Activated CD4-positive, CD25-positive, alpha-beta regulatory T cell treated with anti-CD3 and anti-CD28 coated beads, Interleukin-2, amount 50 U/mL, for 72 hours (primary cell): ENCODE measurements around the gene MYF6.

Source experiments
- DNase-seq: peaks from one replicate; pipeline ENCODE4 v3.0.0; 2021

MYF6 gene

GRCh38 chr12:80708259-80708974, 983 bp downstream of the MYF6 start:
- DNase-seq: no peak

DNA sequence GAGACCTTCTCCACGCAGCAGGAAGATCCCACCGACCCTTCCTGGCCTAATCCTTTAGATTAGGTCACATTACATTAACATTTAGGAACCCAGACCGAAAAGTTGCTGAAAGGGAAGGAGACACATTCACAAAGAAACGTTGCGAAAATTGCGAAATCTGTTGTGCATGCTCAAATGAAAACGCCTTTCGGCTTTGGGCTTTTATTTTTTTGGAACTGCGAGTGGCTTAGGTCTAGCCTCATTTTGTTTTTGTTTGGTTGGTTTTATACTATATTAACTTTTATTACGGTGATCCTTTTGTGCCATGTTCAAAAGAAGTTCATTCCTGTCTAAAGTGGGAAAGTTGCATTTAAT, 1.5 kb downstream of the MYF6 start:
- no peak for DNase-seq

DNA sequence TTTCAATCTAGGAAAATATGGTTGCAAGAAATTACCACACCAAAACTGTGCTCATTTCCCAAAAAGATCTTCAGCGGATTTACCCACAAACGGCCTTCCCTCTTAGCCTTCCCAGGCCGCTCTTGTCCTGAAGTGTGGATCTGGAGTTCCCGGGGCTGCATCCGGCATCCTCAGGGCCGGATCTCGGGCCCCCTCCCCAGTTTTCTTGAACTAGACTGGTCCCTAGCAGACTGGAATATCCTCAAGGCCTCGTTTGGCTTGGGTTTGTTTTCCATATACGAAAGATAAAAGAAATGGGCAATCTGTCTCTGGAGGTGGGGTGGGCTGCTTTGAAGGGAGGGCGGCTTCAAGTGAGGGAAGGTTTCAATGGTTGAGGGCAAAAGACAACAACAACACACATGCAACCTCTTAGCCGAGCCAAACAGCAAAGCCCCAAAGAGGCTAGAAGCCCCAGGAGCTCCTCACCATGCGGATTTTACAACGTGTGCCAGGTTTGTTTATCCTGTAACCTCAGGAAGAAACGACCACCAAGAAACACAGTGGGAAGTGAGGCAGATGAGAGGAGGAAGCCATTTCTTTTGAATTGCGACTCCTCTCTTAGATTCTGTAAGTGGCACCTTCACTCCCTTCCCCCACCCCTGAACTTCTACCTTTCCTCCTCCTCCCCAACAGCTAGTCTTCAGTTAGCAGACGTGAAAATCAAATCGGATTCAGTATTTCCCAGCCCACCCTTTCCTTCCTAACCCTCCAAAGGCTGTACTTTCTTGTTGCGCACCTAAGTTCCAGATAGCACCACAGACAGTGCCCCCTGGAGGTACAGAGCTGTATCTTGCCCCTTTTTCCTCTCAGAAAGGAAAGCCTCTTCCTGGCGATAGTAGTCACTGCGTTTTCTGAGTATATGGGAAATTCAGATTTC, 2.6 kb downstream of the MYF6 start:
- DNase-seq: no peak

GRCh38 chr12:80710727-80711449, 3.5 kb downstream of the MYF6 start:
- DNase-seq: no peak

- no peak for DNase-seq
These were observed 4.4 kb downstream of the MYF6 start for GRCh38 chr12:80711866-80712265.

DNA sequence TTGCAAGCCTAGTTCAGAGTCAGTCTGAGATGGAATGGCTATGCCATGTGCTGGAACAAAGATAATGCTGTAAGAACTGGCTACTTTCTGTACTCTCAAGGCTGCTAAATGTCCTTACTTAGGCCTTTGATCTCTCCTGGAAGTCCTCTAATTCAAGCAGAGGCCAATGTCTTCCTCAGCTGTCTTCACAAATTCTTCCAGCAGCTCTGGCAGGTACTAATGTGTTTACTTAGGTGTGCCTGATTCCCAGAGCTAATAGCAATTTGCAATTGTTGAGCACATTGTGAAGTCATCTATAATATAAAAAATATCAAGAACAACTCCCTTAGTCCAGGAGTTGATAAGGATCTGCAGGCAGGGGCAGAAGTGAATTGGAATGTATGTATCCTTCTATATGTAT, 5.4 kb downstream of the MYF6 start:
- DNase-seq: no peak

- DNase-seq: no peak
These were observed 6.0 kb downstream of the MYF6 start for GRCh38 chr12:80713419-80713818.

DNA sequence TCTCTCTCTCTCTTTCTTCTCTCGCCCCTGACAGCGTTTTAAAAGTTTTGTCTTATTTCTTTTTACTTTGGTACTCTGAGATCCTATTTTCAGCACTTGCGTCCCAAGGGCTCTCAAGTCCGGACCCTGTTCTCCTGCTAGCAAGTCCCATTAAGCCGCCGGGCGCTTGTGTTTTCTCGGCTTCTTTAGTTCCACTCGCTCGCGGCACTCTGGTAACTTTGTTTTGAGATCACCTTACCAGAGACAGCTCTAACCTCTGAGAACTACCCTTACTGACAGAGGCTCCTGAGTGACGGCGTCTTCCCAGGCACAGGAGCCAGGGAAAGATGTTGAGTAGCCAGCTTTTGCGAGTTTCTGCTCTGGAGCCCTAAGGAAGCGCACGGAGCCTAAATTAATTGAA, 6.6 kb downstream of the MYF6 start:
- no peak for DNase-seq

DNA sequence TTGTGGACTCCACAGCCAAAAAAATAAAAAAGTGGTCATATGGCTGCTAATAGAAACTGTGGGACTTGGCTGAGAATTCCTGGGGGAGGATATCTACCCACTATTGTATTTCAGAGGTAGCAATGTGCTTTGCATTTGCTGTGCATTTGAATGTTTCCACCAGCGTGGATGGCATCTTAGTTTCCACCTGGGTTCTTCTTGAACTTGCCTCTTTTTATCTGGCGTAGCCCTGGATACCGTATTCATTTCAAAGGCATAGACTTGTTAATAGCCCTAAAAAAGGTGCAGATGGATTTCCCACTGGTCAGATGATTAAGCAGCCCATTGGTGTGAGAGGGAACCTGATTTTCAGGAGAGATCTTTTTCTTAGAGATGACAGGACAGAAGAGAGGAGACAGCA, 7.4 kb downstream of the MYF6 start:
- no peak for DNase-seq

DNA sequence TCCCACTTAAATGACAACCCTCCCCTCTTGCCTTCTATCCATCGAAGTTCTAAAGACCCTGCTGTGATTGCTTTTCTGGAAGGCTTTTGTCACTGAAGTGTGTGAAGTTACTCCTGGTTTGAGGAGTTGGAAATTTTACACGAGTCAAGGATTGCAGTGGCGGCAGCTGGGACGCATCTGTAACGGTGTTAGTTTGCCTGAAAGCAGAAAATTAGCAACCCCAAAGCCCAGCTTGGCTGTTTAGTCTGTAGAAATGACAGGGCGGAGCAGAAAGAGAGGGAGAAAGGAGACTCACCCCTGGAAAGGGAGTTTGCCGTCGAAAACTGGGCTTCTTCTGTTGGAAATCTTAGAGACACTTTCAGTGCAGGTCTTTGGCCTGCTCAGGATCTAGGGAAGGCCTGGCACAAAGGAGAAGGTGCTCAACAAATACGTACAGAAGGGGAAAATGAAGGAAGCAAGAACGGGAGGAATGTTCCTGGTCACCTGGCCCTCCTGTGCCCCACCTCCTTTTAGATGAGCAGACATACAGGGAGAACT, 8.3 kb downstream of the MYF6 start:
- DNase-seq: no peak

DNA sequence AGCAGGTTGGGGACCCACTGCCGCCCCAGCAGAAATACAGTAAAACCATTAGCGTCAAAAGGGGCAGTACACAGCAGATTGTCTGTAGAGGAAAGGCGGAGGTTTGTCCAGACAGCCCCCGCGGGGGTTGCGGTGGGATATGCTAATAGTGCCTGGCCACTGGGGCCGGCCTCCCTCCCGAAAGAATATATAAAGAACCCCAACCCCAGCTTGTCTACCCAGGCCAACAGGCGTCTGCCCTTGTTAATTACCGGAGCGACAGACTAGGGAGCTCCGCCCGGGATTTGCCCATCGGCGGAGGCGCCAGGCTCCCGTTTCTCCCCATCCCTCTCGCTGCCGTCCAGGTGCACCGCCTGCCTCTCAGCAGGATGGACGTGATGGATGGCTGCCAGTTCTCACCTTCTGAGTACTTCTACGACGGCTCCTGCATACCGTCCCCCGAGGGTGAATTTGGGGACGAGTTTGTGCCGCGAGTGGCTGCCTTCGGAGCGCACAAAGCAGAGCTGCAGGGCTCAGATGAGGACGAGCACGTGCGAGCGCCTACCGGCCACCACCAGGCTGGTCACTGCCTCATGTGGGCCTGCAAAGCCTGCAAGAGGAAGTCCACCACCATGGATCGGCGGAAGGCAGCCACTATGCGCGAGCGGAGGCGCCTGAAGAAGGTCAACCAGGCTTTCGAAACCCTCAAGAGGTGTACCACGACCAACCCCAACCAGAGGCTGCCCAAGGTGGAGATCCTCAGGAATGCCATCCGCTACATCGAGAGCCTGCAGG, 9.4 kb downstream of the MYF6 start, which contains the start of gene MYF5:
TSS of gene MYF5 (plus strand) at position 217 of the 774 bp plus-strand sequence. CDS start at position 369, 152 bp downstream.
- DNase-seq: no peak

DNA sequence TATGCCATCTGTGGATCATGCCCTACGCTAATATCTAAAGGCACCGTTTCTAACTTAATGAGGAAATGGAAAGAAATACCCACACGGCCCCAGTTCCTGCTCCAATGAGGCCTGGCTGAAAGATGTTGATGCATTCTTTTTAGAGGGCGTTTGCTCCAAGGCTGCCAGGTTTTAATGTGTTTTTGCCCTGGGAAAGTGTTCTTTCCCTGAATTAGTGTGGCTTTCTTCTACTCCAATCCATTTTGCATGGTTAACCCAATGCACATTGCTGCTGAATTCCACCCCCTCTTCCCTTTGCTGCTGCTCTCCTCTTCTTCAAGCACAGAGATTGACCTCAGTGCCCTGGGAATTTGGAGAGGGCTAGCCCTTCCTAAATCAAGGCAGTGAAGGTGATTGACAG, 10.4 kb downstream of the MYF6 start:
- no peak for DNase-seq

DNA sequence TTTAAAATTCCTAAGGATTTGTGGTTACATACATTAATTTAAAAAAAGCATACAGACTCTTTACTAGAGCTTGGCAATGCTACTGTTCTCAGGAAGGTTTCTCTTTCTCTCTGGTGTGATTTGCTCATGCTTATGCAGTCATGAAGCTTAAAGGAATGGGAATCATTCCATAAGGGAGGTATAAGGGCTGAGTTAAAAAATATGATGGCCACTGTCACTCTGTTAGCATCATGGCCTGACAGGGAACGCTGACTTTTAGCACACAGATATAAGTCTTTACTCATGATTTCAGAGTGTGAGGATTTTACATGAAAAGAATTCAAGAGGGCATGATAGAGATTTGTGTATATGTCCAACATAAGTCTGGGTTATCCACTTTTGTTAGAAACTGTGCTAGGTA, 13.1 kb downstream of the MYF6 start:
- no peak for DNase-seq

GRCh38 chr12:80721326-80721725, 13.9 kb downstream of the MYF6 start:
- DNase-seq: no peak

DNA sequence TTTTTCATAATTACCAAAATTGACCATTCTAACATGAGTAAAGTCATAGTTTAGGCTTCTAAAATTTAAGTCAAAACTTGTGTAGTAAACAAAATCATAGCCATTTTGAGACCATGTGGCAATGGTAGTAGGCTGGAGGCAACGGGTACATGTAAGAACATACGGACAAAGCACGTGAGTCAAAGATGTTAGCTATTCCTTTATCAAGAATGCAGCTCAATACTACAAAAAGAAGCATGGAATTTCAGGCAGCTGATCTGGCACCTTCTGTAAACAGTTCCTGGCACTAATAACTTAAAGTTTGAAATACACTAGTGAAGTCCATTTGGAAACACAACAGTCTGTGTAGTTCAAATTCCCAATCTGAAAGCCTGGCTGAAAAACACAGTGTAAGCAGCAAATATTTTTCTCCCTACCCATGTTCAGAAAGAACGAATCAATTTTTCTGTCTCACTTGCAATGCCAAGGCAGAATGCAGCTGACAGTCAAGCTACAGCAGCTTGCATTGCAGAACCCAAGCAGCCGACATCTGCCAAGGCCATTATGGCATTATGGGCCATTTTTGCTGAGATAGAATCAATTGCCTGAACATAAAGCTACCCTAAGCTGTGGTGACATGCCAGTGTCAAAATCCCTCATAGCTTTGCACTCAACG, 38.5 kb downstream of the MYF6 start:
- DNase-seq: no peak

GRCh38 chr12:80747800-80748199, 40.4 kb downstream of the MYF6 start:
- no peak for DNase-seq

DNA sequence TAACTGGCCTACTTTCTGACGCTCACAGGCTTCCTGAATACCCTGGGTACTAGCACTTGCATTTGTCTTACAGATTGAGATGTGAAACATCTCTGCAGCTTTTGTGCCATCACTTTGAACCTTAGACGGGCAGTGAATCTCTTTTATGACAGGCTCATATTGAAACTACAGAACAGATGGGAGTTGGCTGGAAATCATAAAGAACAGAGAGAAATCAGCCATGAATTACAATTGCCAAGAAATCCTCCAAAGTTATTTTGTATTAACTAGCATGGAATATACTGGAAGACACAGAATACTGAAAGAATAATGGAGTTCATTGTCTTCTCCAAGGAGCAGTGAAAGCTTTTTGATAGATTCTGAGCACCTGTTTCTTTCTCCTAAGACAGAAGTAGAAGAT, 42.0 kb downstream of the MYF6 start:
- no peak for DNase-seq

GRCh38 chr12:80752464-80752863, 45.0 kb downstream of the MYF6 start:
- DNase-seq: no peak

DNA sequence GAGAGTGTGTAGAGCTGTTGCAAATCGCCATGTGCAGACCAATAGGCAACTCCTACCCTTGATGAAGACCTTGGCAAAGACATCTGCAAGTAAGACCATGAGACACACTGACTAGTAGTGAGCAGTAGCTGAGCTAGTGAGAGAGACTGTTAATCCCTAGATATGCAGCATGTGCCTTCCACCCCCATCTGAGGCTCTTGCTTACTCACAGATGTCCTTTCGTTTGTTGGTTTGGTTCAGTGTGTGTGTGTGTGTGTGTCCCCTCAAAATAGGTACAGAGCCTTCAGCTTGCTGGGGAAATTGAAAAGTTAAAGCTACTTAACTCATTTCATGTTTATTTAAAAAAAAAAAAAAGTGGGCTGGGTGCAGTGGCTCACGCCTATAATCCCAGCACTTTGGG, 46.8 kb downstream of the MYF6 start:
- no peak for DNase-seq

DNA sequence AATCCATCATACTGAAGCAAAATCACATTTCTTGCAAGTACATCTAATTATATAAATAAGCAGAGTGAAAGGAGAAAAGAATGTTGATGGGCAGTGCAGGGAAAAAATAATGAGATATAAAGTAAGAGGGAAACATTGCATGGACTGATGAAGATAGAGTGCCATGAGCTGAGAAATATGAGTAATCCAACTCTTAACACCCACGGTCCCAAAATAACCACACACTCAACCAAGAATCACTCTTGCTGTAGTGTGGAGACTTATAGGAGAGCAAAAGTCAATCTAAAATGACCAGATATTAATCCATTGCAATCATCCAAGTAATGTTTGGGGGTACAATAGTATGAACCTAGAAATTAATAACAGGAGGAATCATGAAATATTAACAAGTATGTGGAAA, 49.4 kb downstream of the MYF6 start:
- DNase-seq: no peak
